GM18873 (cell line): ENCODE measurements around the gene TPSD1.
"Not testable (repeated sequence)": the region's sequence is repeated elsewhere in the genome, so short reads cannot be mapped to it uniquely, and the experiment has no call there.

ENCODE experiments used
- ATAC-seq: cut with Tn5 transposase; IDR thresholded peaks from one replicate; pipeline ENCODE4 v1.9.1; 2021; ENCODE audit warnings: mild to moderate bottlenecking, moderate library complexity, moderate number of reproducible peaks; ENCODE audit not compliant: unreplicated experiment, low FRiP score

The TPSD1 gene

GRCh38 chr16:1278477-1278876, 22.6 kb downstream of the TPSD1 start:
- ATAC-seq: no peak

- no peak for ATAC-seq
Observed at GRCh38 chr16:1279081-1279944, 23.4 kb downstream of the TPSD1 start.

- no peak for ATAC-seq
Observed at GRCh38 chr16:1279945-1280589, 24.2 kb downstream of the TPSD1 start.

DNA sequence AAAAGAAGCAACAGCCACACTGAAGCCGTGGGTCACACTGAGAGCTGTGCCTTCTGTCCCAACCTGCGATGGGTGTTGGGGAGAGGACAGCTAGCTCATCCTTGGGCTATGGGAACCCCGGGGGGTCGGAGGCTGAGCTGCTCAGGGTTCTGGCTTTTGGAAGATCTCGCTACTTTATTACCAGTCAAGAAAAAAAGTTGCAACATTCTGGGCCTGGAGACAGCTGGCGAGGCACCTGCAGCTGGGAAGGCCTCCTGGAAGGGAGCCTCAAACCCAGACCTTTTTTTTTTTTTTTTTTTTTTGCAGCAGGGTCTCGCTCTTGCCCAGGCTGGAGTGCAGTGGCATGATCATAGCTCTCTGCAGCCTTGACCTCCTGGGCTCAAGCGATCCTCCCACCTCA, 24.9 kb downstream of the TPSD1 start:
- ATAC-seq: no peak

- ATAC-seq: no peak
Observed at GRCh38 chr16:1281517-1281916, 25.6 kb downstream of the TPSD1 start.

DNA sequence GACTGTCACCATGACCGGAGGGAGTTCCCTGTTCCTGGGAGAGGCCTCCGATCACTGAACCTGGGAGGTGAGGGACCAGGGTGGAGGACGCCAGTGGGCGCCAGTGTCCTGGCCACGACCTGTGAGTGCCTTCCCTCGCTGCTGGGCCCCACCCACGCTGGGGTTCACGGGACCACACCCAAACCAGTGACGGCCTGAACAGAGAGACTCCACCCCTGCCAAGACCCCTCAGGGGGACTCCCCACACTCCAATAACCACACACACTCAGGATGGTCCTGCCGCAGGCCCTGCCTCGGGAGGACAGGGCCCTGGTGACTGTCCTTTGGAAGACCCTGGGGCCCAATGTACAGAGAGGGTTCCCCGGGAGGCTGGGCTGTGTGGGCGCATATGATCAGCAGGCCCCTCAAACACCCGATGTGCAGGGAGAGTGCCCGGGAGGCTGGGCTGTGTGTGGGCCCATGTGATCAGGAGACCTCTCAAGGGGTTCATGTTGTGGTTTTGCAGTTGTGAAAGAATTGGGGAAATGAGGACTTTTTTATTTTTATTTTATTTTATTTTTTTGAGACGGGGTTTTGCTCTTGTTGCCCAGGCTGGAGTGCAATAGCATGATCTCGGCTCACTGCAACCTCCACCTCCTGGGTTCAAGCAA, 26.6 kb downstream of the TPSD1 start:
- ATAC-seq: no peak

GRCh38 chr16:1283296-1283695, 27.4 kb downstream of the TPSD1 start:
- no peak for ATAC-seq

DNA sequence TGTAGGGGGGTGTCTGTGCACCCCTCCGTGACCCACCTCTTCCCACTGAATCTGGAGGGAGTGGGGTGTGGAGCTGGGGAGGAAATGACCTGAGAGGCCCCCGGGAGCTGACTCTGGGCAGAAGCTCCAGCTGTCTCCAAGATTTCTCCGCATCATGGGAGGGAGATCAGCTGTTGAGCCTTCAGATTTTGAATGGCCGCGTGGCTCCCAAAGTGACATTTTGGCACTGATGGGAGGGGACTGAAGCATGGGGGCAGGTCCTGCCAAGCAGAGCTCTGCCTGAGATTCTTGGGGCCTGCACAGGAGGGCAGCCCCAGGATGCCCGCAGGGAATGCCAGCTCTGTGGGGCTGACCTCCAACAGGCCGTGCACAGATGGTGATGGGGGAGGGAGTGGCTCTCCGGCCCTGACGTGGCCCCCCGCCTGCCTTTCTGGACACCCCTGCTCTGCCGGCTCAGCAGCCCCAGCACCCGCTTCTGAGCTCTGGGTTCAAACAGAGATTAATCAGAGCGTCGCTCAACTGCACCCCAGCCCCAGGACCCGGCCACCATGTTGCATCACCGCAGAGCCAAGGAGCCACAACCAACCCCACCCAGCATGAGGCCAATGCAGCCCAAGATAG, 28.2 kb downstream of the TPSD1 start:
- ATAC-seq: no peak

DNA sequence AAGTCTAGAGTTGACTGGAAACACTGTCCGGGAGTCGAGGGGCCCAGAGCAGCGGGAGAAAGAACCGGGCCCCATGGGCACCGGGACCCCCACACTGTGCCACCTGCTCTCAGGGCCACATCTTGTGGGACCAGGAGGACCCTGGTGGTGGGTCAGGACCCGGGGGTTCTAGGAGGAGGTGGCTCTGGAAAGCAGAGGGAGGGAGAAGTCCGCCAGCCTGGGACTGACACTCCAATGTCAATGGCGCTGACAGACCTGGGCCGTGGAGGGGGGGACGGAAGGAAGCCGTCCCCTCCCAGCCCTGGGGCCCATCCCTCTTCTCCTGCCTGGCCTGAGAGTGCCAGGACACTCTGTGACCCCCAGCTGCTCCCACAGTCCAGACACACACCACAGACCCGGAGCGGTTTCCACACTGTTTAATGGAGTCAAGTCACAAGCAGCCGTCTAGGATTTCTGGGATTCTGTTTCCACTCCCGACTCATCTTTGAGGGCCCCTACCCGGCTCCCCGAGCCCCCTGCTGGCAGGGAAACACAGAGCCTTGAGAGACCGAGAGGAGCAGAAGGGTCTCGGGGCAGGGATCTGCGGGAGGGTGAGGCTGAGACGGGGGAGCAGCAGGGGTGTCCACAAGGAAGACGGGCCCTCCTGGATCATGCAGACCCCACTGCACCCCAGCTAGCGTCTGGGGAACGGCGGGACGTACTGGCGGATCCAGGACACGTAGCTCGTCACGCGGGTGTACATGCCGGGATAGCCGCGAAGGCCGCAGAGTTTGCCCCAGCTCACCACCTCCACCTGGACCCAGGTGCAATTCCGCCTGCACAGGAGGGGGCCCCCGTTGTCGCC, 30.0 kb downstream of the TPSD1 start:
- no peak for ATAC-seq

GRCh38 chr16:1286513-1287094, 30.7 kb downstream of the TPSD1 start:
- ATAC-seq: no peak

DNA sequence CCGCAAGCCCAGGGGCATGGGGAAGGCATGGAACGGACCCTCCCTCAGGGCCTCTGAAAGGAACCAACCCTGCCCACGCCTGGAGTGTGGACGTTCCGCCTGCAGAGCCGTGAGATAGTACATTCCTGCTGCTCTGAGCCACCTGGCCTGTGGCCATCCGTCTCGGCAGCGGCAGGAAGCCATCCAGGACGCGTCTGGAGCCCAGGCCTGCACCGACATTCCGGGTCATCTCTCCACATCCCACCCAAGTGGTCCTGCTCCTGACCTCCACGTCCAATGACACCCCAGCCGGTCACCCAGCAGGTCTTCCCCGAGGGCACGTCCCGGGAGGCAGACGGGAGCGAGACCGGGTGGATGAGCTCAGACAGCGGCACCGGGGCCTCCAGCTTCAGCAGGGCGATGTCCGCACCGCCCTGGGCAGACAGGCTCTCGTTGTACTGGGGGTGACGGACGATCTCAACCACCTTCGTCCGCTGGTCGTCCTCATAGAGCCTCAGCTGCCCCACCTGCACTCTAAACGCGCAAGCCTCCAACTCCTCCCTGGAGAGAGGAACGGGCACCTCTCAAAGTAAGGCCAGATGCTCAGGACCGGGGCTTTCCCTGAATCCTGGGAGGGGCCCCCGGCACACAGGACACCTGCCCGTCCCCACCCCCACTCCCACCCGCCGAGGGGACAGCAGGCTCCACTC, 32.3 kb downstream of the TPSD1 start:
- ATAC-seq: no peak

GRCh38 chr16:1288813-1289476, 33.1 kb downstream of the TPSD1 start:
- no peak for ATAC-seq

DNA sequence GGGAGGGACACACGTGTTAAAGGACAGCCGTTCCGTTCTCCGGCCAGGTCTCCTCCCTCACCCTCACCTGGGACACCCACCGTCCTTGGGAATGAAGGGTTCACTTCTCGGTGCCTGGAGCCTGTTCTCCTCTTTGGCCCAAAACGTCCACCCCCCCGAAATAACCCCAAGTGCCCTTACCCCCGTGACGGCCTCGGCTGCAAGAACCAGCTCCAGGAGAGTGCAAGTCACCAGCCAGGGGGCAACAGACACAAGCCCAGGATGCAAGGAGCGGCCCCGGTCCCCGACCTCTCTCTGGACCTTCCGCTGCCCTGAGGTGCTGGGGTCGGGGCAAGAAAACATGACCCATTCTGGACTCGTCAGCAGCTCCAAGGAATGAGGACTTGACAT, 33.6 kb downstream of the TPSD1 start:
- no peak for ATAC-seq

DNA sequence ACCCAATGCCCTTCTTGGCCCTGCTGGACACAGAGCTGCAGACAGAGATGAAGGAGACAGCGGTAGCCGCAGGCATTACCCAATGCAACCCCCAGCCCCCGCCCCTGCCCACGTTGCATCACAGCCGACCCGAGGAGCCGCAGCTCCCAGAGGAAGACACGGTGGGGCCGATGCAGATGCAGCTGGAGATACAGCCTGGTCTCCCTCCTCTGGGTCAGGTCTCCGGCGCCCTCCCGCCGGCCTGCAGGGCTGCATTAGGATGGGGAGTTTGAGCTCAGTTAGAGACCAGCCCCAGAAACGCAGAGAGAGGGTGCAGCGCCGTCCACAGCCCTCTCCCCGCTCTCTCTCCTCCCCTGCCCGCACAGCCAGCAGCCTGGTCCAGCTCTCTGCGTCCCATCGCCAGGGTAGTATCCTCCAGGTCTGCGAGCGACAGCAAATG, 34.2 kb downstream of the TPSD1 start:
- no peak for ATAC-seq

GRCh38 chr16:1290860-1291575, 35.1 kb downstream of the TPSD1 start:
- ATAC-seq: no peak

DNA sequence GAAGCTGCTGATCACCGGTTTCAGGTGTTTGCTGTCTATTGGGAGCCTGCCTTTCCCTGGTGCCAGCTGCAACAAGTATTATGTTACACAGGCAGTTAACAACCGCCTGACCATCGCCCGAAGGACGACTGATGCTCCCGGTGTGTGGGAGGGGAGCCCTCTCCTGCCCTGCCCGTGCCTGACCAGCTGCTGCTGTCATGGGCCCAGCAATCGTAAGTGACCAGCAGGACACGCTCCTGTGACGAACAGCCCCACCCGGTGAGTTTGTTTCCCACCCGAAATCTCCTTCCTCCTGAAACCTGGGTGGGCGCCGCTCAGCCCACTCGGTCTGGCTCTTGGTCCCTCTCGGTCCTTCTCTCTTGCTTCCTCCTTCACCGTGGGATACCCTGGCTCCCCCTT, 35.7 kb downstream of the TPSD1 start:
- no peak for ATAC-seq

DNA sequence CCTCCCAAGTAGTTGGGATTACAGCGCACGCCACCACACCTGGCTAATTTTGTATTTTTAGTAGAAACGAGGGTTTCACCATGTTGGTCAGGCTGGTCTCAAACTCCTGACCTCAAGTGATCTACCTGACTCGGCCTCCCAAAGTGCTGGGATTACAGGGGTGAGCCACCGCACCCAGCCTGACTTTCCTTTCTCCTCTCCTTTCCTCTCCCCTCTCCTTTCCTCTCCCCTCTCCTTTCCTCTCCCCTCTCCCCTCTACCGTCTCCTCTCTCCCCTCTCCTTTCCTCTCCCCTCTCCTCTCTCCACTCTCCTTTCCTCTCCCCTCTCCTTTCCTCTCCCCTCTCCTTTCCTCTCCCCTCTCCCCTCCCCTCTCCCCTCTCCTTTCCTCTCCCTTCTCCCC, 36.3 kb downstream of the TPSD1 start:
- not testable (repeated sequence) for ATAC-seq

GRCh38 chr16:1292808-1293207, 36.9 kb downstream of the TPSD1 start:
- ATAC-seq: not testable (repeated sequence)
